Hepatocyte (in vitro differentiated cells): ENCODE data around the gene SIRPB1. TPM values are rescaled to one million over a fixed set of nuclear protein-coding genes. Genes with fewer than 3 reads are reported as not detected.

Experiments
- DNase-seq: peaks from one replicate; pipeline ENCODE4 v3.0.0-alpha.2; 2016; ENCODE audit warnings: low spot score
- H2AFZ ChIP-seq: fragments of 200-600 bp; sonication (generic); 2 replicates; pipeline ENCODE4 v1.6.0; 2016; ENCODE audit warnings: antibody characterized with exemption, mild to moderate bottlenecking
- H3K27ac ChIP-seq: fragments of 200-600 bp; sonication (generic); 2 replicates; pipeline ENCODE4 v1.5.1; 2016; ENCODE audit warnings: mild to moderate bottlenecking
- H3K27me3 ChIP-seq: fragments of 200-600 bp; sonication (generic); 2 replicates; pipeline ENCODE4 v1.6.1; 2016
- H3K36me3 ChIP-seq: fragments of 200-600 bp; sonication (generic); replicated peaks from 2 replicates; pipeline ENCODE4 v1.5.1; 2016; ENCODE audit warnings: low read depth; ENCODE audit not compliant: insufficient read depth
- H3K4me1 ChIP-seq: fragments of 200-600 bp; sonication (generic); 2 replicates; pipeline ENCODE4 v1.5.1; 2016; ENCODE audit warnings: mild to moderate bottlenecking, moderate library complexity; ENCODE audit not compliant: insufficient read depth
- H3K4me2 ChIP-seq: fragments of 200-600 bp; sonication (generic); 2 replicates; pipeline ENCODE4 v1.6.0; 2016
- H3K4me3 ChIP-seq: fragments of 200-600 bp; sonication (generic); 2 replicates; pipeline ENCODE4 v1.5.1; 2016; ENCODE audit warnings: mild to moderate bottlenecking
- H3K79me2 ChIP-seq: fragments of 200-600 bp; sonication (generic); 2 replicates; pipeline ENCODE4 v1.6.0; 2017; ENCODE audit warnings: mild to moderate bottlenecking
- H3K9me2 ChIP-seq: fragments of 200-600 bp; sonication (generic); replicated peaks from 2 replicates; pipeline ENCODE4 v1.6.0; 2017; ENCODE audit warnings: mild to moderate bottlenecking; ENCODE audit not compliant: insufficient read depth
- H3K9me3 ChIP-seq: fragments of 200-600 bp; sonication (generic); 2 replicates; pipeline ENCODE4 v1.5.1; 2016; ENCODE audit warnings: low read depth, mild to moderate bottlenecking
- H4K20me1 ChIP-seq: fragments of 200-600 bp; sonication (generic); 2 replicates; pipeline ENCODE4 v1.6.0; 2016; ENCODE audit warnings: mild to moderate bottlenecking; ENCODE audit not compliant: insufficient read depth, poor library complexity, severe bottlenecking
- CTCF ChIP-seq: fragments of 200-600 bp; sonication (generic); IDR thresholded peaks from 2 replicates; pipeline ENCODE4 v1.5.1; 2016; ENCODE audit warnings: antibody characterized with exemption, mild to moderate bottlenecking; ENCODE audit not compliant: poor library complexity
- EZH2 ChIP-seq: fragments of 200-600 bp; sonication (generic); IDR thresholded peaks from 2 replicates; pipeline ENCODE4 v1.6.1; 2016; ENCODE audit warnings: antibody characterized with exemption, mild to moderate bottlenecking, borderline replicate concordance
- EZH2phosphoT487 ChIP-seq: fragments of 200-600 bp; sonication (generic); IDR thresholded peaks from one replicate; pipeline ENCODE4 v1.6.1; 2018; ENCODE audit warnings: antibody characterized with exemption, mild to moderate bottlenecking, low read depth, moderate library complexity; ENCODE audit not compliant: unreplicated experiment, severe bottlenecking
- WGBS: methylation state at CpG from one replicate; pipeline ENCODE4 v1.1.6; 2016; ENCODE audit warnings: low lambda C conversion rate; ENCODE audit errors: missing lambda C conversion rate; 5-methylcytosine and 5-hydroxymethylcytosine counted together
- polyA plus RNA-seq: library from polyadenylated mRNA; unstranded; fragments of >200 nt; fragmentation: Nextera tagmentation; extraction: Ambion mirVana; gene quantifications from 2 replicates; pipeline ENCODE4 v1.2.1, GENCODE V29; 2016
- total RNA-seq: library from RNA; depleted of rRNA; stranded (reverse); fragments of >200 nt; gene quantifications from 2 replicates; pipeline ENCODE4 v1.2.3, GENCODE V29; 2014

Gene SIRPB1
- total and polyA plus RNA-seq, 2 experiments from 2014 or later: 0.57 to 0.97 TPM

- TF ChIP-seq EZH2 (no peak), CTCF (no peak), EZH2phosphoT487 (no peak)
- WGBS: 93% methylated on average over 1 of the region's 1 CpG
- Histone ChIP-seq H3K79me2 (no peaks in the 10 kb centered on the region), H3K4me1 (no peaks in the 10 kb centered on the region), H3K27me3 (no peaks in the 10 kb centered on the region), H3K36me3 (no peaks in the 10 kb centered on the region), H3K9me2 (no peaks in the 10 kb centered on the region), H3K4me2 (no peak overlapping the region), H3K27ac (no peak overlapping the region), H3K9me3 (no peaks in the 10 kb centered on the region), H2AFZ (no peak overlapping the region), H3K4me3 (no peak overlapping the region), H4K20me1 (no peaks in the 10 kb centered on the region)
- DNase-seq: no peak
Measured at GRCh38 chr20:1621316-1621715, 1.5 kb upstream of the SIRPB1 start.

- no peak overlapping the region for H3K27ac ChIP-seq
- H2AFZ ChIP-seq: no peak overlapping the region
- TF ChIP-seq EZH2phosphoT487 (no peak), CTCF (no peak), EZH2 (no peak)
- DNase-seq: peak; percentile 0
- H3K4me2 ChIP-seq: no peak overlapping the region
- no peaks in the 10 kb centered on the region for H3K36me3 ChIP-seq
- H3K9me3 ChIP-seq: no peaks in the 10 kb centered on the region
- no peaks in the 10 kb centered on the region for H4K20me1 ChIP-seq
- H3K27me3 ChIP-seq: no peaks in the 10 kb centered on the region
- H3K4me1 ChIP-seq: no peaks in the 10 kb centered on the region
- H3K9me2 ChIP-seq: no peaks in the 10 kb centered on the region
- no peaks in the 10 kb centered on the region for H3K79me2 ChIP-seq
- H3K4me3 ChIP-seq: no peak overlapping the region
Measured at GRCh38 chr20:1618954-1619540, 762 bp downstream of the SIRPB1 start.

- no peaks in the 10 kb centered on the region for H3K9me3 ChIP-seq
- no peak overlapping the region for H3K4me2 ChIP-seq
- H3K36me3 ChIP-seq: no peaks in the 10 kb centered on the region
- H2AFZ ChIP-seq: no peak overlapping the region
- TF ChIP-seq EZH2 (no peak), EZH2phosphoT487 (no peak), CTCF (no peak)
- peak; percentile 0 for DNase-seq
- no peak overlapping the region for H3K27ac ChIP-seq
- H3K79me2 ChIP-seq: no peaks in the 10 kb centered on the region
- H3K9me2 ChIP-seq: no peaks in the 10 kb centered on the region
- H4K20me1 ChIP-seq: no peaks in the 10 kb centered on the region
- H3K27me3 ChIP-seq: no peaks in the 10 kb centered on the region
- no peaks in the 10 kb centered on the region for H3K4me1 ChIP-seq
- H3K4me3 ChIP-seq: no peak overlapping the region
Measured at GRCh38 chr20:1618479-1618878, 1.3 kb downstream of the SIRPB1 start.
